H1 (cell line): ENCODE results near the gene IDH2. TPM values are rescaled to one million over a fixed set of nuclear protein-coding genes. Genes with fewer than 3 reads are reported as not detected.

ENCODE experiments used
- KDM4A ChIP-seq: IDR thresholded peaks from one replicate; pipeline ENCODE4 v1.7.1; 2012; ENCODE audit warnings: low read depth, mild to moderate bottlenecking, moderate library complexity, low read length, inconsistent platforms; ENCODE audit not compliant: severe bottlenecking
- polyA plus RNA-seq, 7 experiments: library from polyadenylated mRNA; depleted of rRNA in 3 of 7; stranded (reverse) in 5 of 7; unstranded in 2 of 7; fragments of >200 nt in 5 of 7; fragments of 200-250 nt in 2 of 7; gene quantifications; 1 replicate in 5 of 7; 2 replicates in 1 of 7; 4 replicates in 1 of 7; pipeline versions ENCODE4 v1.2.1 to v1.2.3, GENCODE V29; 2011 to 2013; ENCODE audit warnings: missing spikeins in 2 of 7, mixed read lengths in 2 of 7
- total RNA-seq: library from RNA; stranded (reverse); fragmentation: NEBNext Ultra II Directional; extraction: Animal tissue kit (Norgen Biotek cat#: 25700); gene quantifications from 2 replicates; pipeline ENCODE4 v1.2.1, GENCODE V29; 2021

IDH2 gene
- total and polyA plus RNA-seq, 2 of the 8 experiments (the other 6 are each of a cell fraction or from before 2014, with no cell fraction given), result 64.2 to 84.6 TPM

DNA sequence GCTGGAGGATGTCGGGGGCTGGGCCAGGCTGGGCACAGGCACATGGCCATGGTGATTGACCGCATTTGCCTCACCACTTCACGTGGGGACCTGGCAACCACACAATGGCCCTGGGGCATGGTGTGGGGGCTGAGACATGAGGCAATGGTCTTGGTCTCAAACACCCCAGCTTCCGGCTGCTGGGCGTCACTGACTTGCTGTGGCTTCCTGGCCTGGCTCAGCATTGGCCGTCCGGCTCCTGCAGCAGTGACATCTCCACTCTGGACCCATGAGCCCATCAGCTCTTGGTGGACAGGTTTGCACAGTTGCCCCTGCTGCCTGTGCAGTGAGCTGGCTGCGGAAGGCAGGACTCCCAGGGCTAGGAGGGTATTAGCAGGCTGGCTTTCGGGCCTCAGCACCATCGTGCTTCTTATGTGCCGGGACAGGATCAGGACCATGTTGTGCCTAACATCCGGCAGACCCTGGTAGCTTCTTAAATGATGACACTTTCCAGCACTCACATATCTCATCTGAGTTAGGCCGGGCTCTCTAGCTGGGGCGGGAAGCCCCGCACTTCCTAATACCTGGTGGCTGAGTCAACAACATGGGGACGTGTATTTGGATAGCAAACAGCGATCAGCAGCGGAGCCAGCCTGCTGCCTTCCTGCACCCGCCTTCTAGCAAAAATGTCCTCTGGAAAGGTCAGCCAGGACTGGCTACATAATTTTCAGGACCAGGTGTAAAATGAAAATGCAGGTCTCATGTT lies 67.0 kb downstream of the IDH2 start (continued):
- no peak for TF ChIP-seq KDM4A
- TF ChIP-seq, all 59 proteins: peak for 0
